ENCODE data around the gene ESD.
"Not testable (repeated sequence)": the region's sequence is repeated elsewhere in the genome, so short reads cannot be mapped to it uniquely, and the experiment has no call there.

Gene ESD

GRCh38 chr13:46795321-46795720 is 1.6 kb downstream of the ESD start:
- in situ Hi-C loops (cut with MboI; ENCODE audit: low sequenced_read_pairs) = no loop called here

GRCh38 chr13:46783504-46783903 is 13.5 kb downstream of the ESD start:
- in situ Hi-C loops (cut with MboI; ENCODE audit: low sequenced_read_pairs) = no loop called here

- in situ Hi-C loops (cut with MboI; ENCODE audit: low sequenced_read_pairs) = no loop called here
Observed at GRCh38 chr13:46782691-46783090, 14.3 kb downstream of the ESD start.

- in situ Hi-C loops (cut with MboI; ENCODE audit: low sequenced_read_pairs) = no loop called here
Observed at GRCh38 chr13:46782066-46782465, 14.9 kb downstream of the ESD start.

- in situ Hi-C loops (cut with MboI; ENCODE audit: low sequenced_read_pairs) = no loop called here
Observed at GRCh38 chr13:46778890-46779289, 18.1 kb downstream of the ESD start.

- in situ Hi-C loops (cut with MboI; ENCODE audit: low sequenced_read_pairs) = no loop called here
Observed at GRCh38 chr13:46778095-46778494, 18.9 kb downstream of the ESD start.

- in situ Hi-C loops (cut with MboI; ENCODE audit: low sequenced_read_pairs) = no loop called here
Observed at GRCh38 chr13:46775385-46776107, 21.4 kb downstream of the ESD start.

GRCh38 chr13:46773541-46773940 is 23.4 kb downstream of the ESD start:
- in situ Hi-C loops (cut with MboI; ENCODE audit: low sequenced_read_pairs) = no loop called here

GRCh38 chr13:46771693-46772092 is 25.3 kb downstream of the ESD start:
- in situ Hi-C loops (cut with MboI; ENCODE audit: low sequenced_read_pairs) = no loop called here

- in situ Hi-C loops (cut with MboI; ENCODE audit: low sequenced_read_pairs) = not testable (repeated sequence)
Observed at GRCh38 chr13:46769925-46770324, 27.0 kb downstream of the ESD start.

- in situ Hi-C loops (cut with MboI; ENCODE audit: low sequenced_read_pairs) = no loop called here
Observed at GRCh38 chr13:46761866-46762265, 35.1 kb downstream of the ESD start.

- in situ Hi-C loops (cut with MboI; ENCODE audit: low sequenced_read_pairs) = no loop called here
Observed at GRCh38 chr13:46761174-46761573, 35.8 kb downstream of the ESD start.

- in situ Hi-C loops (cut with MboI; ENCODE audit: low sequenced_read_pairs) = no loop called here
Observed at GRCh38 chr13:46759846-46760245, 37.1 kb downstream of the ESD start.

- in situ Hi-C loops (cut with MboI; ENCODE audit: low sequenced_read_pairs) = no loop called here
Observed at GRCh38 chr13:46757640-46758039, 39.3 kb downstream of the ESD start.

- in situ Hi-C loops (cut with MboI; ENCODE audit: low sequenced_read_pairs) = no loop called here
Observed at GRCh38 chr13:46756977-46757376, 40.0 kb downstream of the ESD start.

GRCh38 chr13:46755508-46755907 is 41.5 kb downstream of the ESD start:
- in situ Hi-C loops (cut with MboI; ENCODE audit: low sequenced_read_pairs) = not testable (repeated sequence)

- in situ Hi-C loops (cut with MboI; ENCODE audit: low sequenced_read_pairs) = no loop called here
Observed at GRCh38 chr13:46754812-46755211, 42.1 kb downstream of the ESD start.

GRCh38 chr13:46753917-46754316 is 43.0 kb downstream of the ESD start:
- in situ Hi-C loops (cut with MboI; ENCODE audit: low sequenced_read_pairs) = no loop called here

GRCh38 chr13:46753137-46753536 is 43.8 kb downstream of the ESD start:
- in situ Hi-C loops (cut with MboI; ENCODE audit: low sequenced_read_pairs) = no loop called here

GRCh38 chr13:46751811-46752635 is 44.9 kb downstream of the ESD start:
- in situ Hi-C loops (cut with MboI; ENCODE audit: low sequenced_read_pairs) = no loop called here

- in situ Hi-C loops (cut with MboI; ENCODE audit: low sequenced_read_pairs) = no loop called here
Observed at GRCh38 chr13:46749951-46750350, 47.0 kb downstream of the ESD start.

- in situ Hi-C loops (cut with MboI; ENCODE audit: low sequenced_read_pairs) = no loop called here
Observed at GRCh38 chr13:46748300-46748699, 48.7 kb downstream of the ESD start.
